ENCODE results near the gene C1D. TPM values are rescaled to one million over a fixed set of nuclear protein-coding genes. Genes with fewer than 3 reads are reported as not detected.

The C1D gene
- total RNA-seq, 4 donors from 2014 or later: 2.2 to 71.8 (median 30.5) TPM

Other genes with a start within 250 kb of the C1D start
- gene PNO1, start 94.9 kb upstream of the C1D start, total RNA-seq: 10 to 100 TPM in 1 of 4 donors, 1 to 10 TPM in 3; 1.9 to 20.9 (median 7.4) TPM
- gene PPP3R1, start 189.5 kb upstream of the C1D start, total RNA-seq: 10 to 100 TPM in 3 of 4 donors, 1 to 10 TPM in 1; 9.2 to 32.2 (median 28.1) TPM